CD4-positive, alpha-beta T cell treated with Interleukin-12 subunit alpha and Interleukin-12 subunit beta, for 1 hour (primary cell): ENCODE results near the gene TEX101.

ENCODE experiments used
- DNase-seq: peaks from one replicate; pipeline ENCODE4 v3.0.0-alpha.2; 2020

Gene TEX101

DNA sequence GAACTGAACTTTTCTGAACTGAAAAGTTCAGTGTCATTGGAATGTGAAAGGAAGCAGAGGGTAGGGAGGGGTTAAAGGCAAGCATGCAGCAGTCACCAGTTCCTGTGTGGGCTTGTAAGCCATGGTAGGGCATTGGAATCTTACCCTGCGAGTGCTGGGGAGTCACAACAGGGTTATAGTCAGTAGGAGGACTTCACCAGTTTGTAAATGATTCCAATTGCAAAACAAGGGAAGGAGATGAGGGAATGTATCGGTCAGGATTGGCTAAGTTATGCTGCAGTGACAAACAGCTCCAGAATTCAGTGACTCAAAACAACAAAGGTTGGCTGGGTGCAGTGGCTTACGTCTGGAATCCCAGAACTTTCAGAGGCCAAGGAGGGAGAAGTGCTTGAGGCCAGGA lies 37.9 kb downstream of the TEX101 start:
- no peak for DNase-seq

DNA sequence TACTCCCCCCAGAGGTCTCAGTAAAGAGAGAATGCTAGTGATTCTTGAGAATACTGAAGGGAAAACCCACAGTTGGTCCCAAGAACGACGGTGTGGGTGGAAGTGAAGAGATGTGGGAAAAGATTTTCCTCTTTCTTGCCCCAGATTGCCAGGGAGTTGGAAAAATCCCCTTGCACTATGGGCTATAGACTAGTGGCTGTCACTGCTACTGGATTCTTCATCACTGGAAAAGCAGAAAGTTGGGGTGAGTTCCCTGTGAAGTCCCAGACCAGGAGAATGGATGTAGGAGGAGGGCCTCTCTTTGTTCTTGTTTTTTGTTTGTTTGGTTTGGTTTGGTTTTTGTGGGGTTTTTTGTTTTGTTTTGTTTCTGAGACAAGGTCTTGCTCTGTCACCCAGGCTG lies 39.3 kb downstream of the TEX101 start:
- DNase-seq, result no peak

- DNase-seq, result no peak
Observed at GRCh38 chr19:43455321-43456113, 40.8 kb downstream of the TEX101 start.

DNA sequence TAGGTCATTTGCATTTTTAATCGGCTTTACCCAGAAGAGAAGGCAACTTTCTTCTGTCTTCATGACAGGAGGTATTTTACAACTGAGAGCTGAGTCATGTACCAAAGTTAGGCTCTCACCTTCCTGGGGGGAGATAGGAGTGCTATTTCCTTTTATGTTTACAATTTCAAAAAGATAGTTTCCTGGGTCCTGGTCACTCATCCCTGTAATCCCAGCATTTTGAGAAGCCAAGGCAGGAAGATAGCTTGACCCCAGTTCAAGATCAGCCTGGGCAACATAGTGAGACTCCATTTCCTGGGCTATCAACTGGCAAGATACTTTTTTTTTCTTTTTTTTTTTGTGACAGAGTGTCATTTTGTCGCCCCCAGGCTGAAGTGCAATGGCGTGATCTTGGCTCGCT lies 43.1 kb downstream of the TEX101 start:
- no peak for DNase-seq

- DNase-seq, result no peak
Observed at GRCh38 chr19:43460362-43461016, 45.8 kb downstream of the TEX101 start.

DNA sequence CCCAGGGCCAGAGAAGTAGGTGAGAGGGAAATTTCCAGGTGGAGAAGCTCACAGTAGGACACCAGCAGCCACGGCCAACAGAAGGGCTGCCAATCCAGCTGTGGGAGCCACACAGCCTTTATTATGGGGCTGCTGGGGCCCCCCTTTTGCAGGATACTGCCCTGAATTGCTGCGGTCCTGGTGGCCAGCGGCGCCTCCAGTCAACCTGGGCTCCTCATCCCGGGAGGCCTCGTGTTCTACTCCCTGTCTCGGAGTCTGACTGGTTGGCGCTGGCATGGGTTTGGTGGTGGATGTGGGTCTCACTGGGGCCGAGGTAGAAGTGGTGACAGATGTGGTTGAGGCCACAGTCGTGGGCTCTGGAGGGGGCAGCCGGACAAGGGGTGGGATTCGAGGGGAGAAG lies 46.6 kb downstream of the TEX101 start:
- DNase-seq, result no peak

DNA sequence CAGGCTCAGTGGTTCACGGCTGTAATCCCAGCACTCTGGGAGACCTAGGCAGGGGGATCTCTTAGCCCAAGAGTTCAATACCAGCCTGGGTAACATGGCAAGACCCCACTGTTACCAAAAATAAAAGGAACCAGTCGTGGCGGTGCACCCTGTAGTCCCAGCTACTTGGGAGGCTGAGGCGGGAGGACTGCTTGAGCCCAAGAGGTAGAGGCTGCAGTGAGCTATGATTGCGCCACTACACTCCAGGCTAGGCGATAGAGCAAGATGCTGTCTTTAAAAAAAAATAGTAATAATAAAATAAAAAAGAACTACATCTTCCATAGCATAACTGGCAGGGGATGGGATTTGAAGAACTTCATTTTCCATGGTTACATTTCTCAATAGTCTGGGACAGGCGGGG lies 47.7 kb downstream of the TEX101 start:
- no peak for DNase-seq

GRCh38 chr19:43462785-43463380 lies 48.2 kb downstream of the TEX101 start:
- no peak for DNase-seq

GRCh38 chr19:43463381-43464133 lies 48.9 kb downstream of the TEX101 start:
- DNase-seq, result peak; percentile 100

DNA sequence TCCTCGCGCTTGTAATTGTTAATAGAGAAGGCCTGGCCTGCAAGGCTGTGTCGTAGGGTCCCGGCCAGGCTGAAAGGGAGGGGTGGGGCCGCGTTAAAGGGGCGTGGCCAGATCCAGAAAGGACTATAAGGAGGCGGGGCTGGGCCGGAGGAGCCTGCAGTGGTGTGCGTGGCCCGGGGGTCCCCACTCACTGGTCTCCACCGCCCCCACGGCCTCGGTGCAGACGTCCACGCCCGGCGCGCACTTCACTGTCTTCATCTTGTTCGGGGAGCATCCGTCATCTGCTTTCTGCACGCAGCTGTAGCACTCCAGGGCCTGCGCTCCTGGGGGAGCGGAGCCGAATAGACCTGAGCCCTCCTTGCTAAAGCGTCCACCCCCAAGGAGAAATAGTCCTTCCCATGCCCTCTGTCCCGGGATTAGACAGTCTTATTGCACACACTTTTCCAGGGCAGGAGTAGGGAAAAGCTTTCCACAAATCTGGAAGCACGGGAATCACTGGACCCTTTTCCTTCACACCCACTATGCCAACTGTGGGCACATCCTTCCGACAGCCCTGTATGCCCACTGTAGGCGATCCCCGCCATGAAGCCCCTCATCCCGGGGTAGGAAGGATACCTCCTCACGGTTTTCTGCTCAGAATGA lies 49.6 kb downstream of the TEX101 start:
- DNase-seq, result no peak

GRCh38 chr19:43465468-43466120 lies 50.9 kb downstream of the TEX101 start, which contains the start of gene LYPD3:
Gene LYPD3 (minus strand): TSS chr19:43465608. CDS start chr19:43465571, 37 bp downstream.
- no peak for DNase-seq

- DNase-seq, result no peak
Observed at GRCh38 chr19:43466793-43467192, 52.1 kb downstream of the TEX101 start.

DNA sequence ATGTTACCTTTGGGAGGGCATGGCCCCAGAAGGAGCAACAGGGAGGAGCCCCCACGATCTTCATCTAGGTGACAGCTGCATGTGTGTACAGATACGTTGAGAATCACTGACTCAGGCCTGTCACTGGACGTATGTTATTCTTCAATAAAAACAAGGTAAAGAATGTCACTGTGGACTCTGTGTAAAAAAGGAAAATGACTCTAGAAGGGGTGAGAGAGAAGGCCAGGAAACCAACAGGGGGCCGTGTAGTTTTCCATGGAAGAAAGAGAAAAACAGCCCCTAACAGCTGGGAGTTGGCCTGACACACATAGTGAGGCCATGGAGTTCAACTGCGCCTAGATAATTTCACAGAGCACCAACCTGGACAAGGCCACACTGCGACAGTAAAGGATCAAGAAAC lies 52.6 kb downstream of the TEX101 start:
- no peak for DNase-seq

DNA sequence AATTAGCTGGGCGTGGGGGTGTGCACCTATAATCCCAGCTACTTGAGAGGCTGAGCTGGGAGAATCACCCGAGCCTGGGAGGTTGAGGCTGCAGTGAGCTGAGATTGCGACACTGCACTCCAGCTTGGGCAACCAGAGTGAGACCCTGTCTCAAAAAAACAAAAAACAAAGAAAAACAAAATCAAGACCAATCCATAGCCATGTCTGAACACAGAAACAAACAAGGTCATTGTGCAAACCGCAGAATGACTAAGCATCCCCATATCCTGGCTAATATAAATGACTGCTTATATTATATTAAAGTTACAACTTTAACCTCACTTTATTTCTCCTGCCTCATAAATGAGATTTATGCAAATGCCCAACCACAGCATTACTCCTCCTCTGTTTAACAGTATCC lies 53.0 kb downstream of the TEX101 start:
- DNase-seq, result no peak
